Rectal smooth muscle tissue (tissue), 1 donor: Measurements from ENCODE around the gene HSD3B7.

Source experiments
- H3K27ac ChIP-seq: one replicate; pipeline ENCODE4 v1.7.0; 2013; ENCODE audit warnings: low read depth, low read length, inconsistent platforms
- H3K27me3 ChIP-seq: one replicate; pipeline ENCODE4 v1.7.0; 2013; ENCODE audit warnings: low read length; ENCODE audit not compliant: control insufficient read depth, insufficient read depth
- H3K36me3 ChIP-seq: one replicate; pipeline ENCODE4 v1.7.0; 2013; ENCODE audit warnings: low read length; ENCODE audit not compliant: control insufficient read depth, insufficient read depth
- H3K4me1 ChIP-seq: one replicate; pipeline ENCODE4 v1.7.0; 2013; ENCODE audit warnings: low read length; ENCODE audit not compliant: control insufficient read depth, insufficient read depth
- H3K4me3 ChIP-seq: one replicate; pipeline ENCODE4 v1.7.0; 2013; ENCODE audit warnings: low read length
- H3K9ac ChIP-seq: one replicate; pipeline ENCODE4 v1.7.0; 2013; ENCODE audit warnings: low read length

The HSD3B7 gene

GRCh38 chr16:30991052-30991451, 6.0 kb downstream of the HSD3B7 start:
- Histone ChIP-seq H3K4me1 (no peaks in the 10 kb centered on the region), H3K36me3 (no peaks in the 10 kb centered on the region), H3K9ac (no peak overlapping the region), H3K27ac (no peak overlapping the region), H3K4me3 (no peak overlapping the region), H3K27me3 (no peaks in the 10 kb centered on the region)

GRCh38 chr16:30992276-30992780, 7.3 kb downstream of the HSD3B7 start:
- no peak overlapping the region for H3K27ac ChIP-seq
- no peak overlapping the region for H3K4me3 ChIP-seq
- no peak overlapping the region for H3K9ac ChIP-seq
- H3K27me3 ChIP-seq = no peaks in the 10 kb centered on the region
- H3K36me3 ChIP-seq = no peaks in the 10 kb centered on the region
- peaks cover 3% of the 10 kb centered on the region for H3K4me1 ChIP-seq

GRCh38 chr16:30992931-30993816, 8.2 kb downstream of the HSD3B7 start:
- no peaks in the 10 kb centered on the region for H3K27me3 ChIP-seq
- no peak overlapping the region for H3K4me3 ChIP-seq
- H3K9ac ChIP-seq = no peak overlapping the region
- H3K36me3 ChIP-seq = no peaks in the 10 kb centered on the region
- H3K27ac ChIP-seq = no peak overlapping the region
- peaks cover 3% of the 10 kb centered on the region for H3K4me1 ChIP-seq

- Histone ChIP-seq H3K4me1 (peaks cover 3% of the 10 kb centered on the region), H3K36me3 (no peaks in the 10 kb centered on the region), H3K4me3 (no peak overlapping the region), H3K9ac (no peak overlapping the region), H3K27me3 (no peaks in the 10 kb centered on the region), H3K27ac (no peak overlapping the region)
Observed at GRCh38 chr16:30995927-30996323, 10.9 kb downstream of the HSD3B7 start.

- no peaks in the 10 kb centered on the region for H3K36me3 ChIP-seq
- H3K4me1 ChIP-seq = peaks cover 3% of the 10 kb centered on the region
- peak overlapping the region; percentile 88 for H3K4me3 ChIP-seq
- no peaks in the 10 kb centered on the region for H3K27me3 ChIP-seq
- peak overlapping the region; percentile 87 for H3K27ac ChIP-seq
- H3K9ac ChIP-seq = peak overlapping the region; percentile 65
Observed at GRCh38 chr16:30996324-30996984, 11.4 kb downstream of the HSD3B7 start.

- peak overlapping the region; percentile 87 for H3K27ac ChIP-seq
- H3K4me1 ChIP-seq = peaks cover 3% of the 10 kb centered on the region
- no peaks in the 10 kb centered on the region for H3K36me3 ChIP-seq
- peak overlapping the region; percentile 88 for H3K4me3 ChIP-seq
- H3K27me3 ChIP-seq = no peaks in the 10 kb centered on the region
- H3K9ac ChIP-seq = peak overlapping the region; percentile 65
Observed at GRCh38 chr16:30996985-30997724, 12.1 kb downstream of the HSD3B7 start.

GRCh38 chr16:30997725-30998711, 13.0 kb downstream of the HSD3B7 start:
- Histone ChIP-seq H3K9ac (no peak overlapping the region), H3K36me3 (no peaks in the 10 kb centered on the region), H3K4me1 (peaks cover 3% of the 10 kb centered on the region), H3K27me3 (no peaks in the 10 kb centered on the region), H3K27ac (peak overlapping the region; percentile 60), H3K4me3 (peak overlapping the region; percentile 61)

- H3K36me3 ChIP-seq = no peaks in the 10 kb centered on the region
- no peaks in the 10 kb centered on the region for H3K27me3 ChIP-seq
- H3K27ac ChIP-seq = no peak overlapping the region
- no peak overlapping the region for H3K9ac ChIP-seq
- peaks cover 3% of the 10 kb centered on the region for H3K4me1 ChIP-seq
- no peak overlapping the region for H3K4me3 ChIP-seq
Observed at GRCh38 chr16:30998852-30999761, 14.1 kb downstream of the HSD3B7 start.

- Histone ChIP-seq H3K27ac (no peak overlapping the region), H3K9ac (no peak overlapping the region), H3K27me3 (no peaks in the 10 kb centered on the region), H3K4me3 (no peak overlapping the region), H3K4me1 (peaks cover 3% of the 10 kb centered on the region), H3K36me3 (no peaks in the 10 kb centered on the region)
Observed at GRCh38 chr16:31000671-31001382, 15.8 kb downstream of the HSD3B7 start.

GRCh38 chr16:31001507-31002249, 16.7 kb downstream of the HSD3B7 start:
- H3K27me3 ChIP-seq = no peaks in the 10 kb centered on the region
- no peak overlapping the region for H3K4me3 ChIP-seq
- H3K36me3 ChIP-seq = no peaks in the 10 kb centered on the region
- no peak overlapping the region for H3K9ac ChIP-seq
- no peak overlapping the region for H3K27ac ChIP-seq
- no peaks in the 10 kb centered on the region for H3K4me1 ChIP-seq
